ENCODE data around the gene SERTM2.
"Not testable (repeated sequence)": the region's sequence is repeated elsewhere in the genome, so short reads cannot be mapped to it uniquely, and the experiment has no call there.

SERTM2 gene

GRCh38 chrX:111549235-111549634 is 37.8 kb downstream of the SERTM2 start:
- H3K4me3 ChIP-seq (ENCODE audit: control insufficient read depth in 1 of 7, extremely low read depth in 1 of 7, insufficient read depth in 4 of 7, low read depth in 2 of 7, low read length in 6 of 7); H3K4me1 ChIP-seq (ENCODE audit: control extremely low read depth in 1 of 4, control insufficient read depth in 4 of 4, insufficient read depth in 4 of 4, low read length in 3 of 4); H3K27me3 ChIP-seq (replicated peaks in 2 of 5; ENCODE audit: control insufficient read depth in 4 of 5, insufficient read depth in 5 of 5, low read length in 4 of 5); POLR2A ChIA-PET; CTCF ChIA-PET; H3K9me3 ChIP-seq (ENCODE audit: control extremely low read depth in 1 of 5, control insufficient read depth in 4 of 5, insufficient read depth in 2 of 5, low read depth in 1 of 5, low read length in 4 of 5); H3K36me3 ChIP-seq (ENCODE audit: control insufficient read depth in 4 of 4, insufficient read depth in 4 of 4, low read length in 3 of 4); DNase-seq; H3K27ac ChIP-seq (ENCODE audit: insufficient read depth in 1 of 2, low read depth in 1 of 2, low read length in 2 of 2, poor library complexity in 1 of 2, severe bottlenecking in 2 of 2): not testable (repeated sequence)
- 50% methylated on average over 4 of the region's 6 CpGs for WGBS (ENCODE audit: insufficient coverage)

- no peak overlapping the region for H3K27ac ChIP-seq (ENCODE audit: insufficient read depth in 1 of 2, low read depth in 1 of 2, low read length in 2 of 2, poor library complexity in 1 of 2, severe bottlenecking in 2 of 2)
- POLR2A ChIA-PET, result interaction anchor here (0.5 kb wide), 1 partner anchor 15 kb away, joined by 4 read pairs; no protein-coding TSS in a partner anchor
These were observed 44.0 kb downstream of the SERTM2 start for GRCh38 chrX:111555406-111555958.

DNA sequence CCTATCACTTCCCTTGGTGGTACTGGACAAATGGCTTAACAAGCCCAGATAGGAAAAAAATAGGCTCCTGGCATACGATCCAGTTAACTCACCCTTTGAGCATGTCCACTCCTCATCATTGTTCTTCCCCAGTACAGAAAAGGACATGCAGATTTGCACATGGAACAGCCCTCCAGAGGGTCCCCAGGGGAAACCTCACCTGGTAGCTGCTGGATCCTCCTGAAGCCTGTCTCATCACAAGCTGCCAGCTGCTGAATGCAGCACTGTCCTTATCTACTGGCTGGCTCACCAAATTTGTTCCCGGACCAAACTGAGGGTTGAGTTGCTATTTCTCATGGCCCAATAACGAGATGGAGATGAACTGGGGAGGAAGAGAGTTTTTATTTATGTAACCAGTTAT is 49.4 kb downstream of the SERTM2 start:
- Histone ChIP-seq H3K4me1 (ENCODE audit: control extremely low read depth in 1 of 4, control insufficient read depth in 4 of 4, insufficient read depth in 4 of 4, low read length in 3 of 4) (no peaks in the 10 kb centered on the region), H3K27ac (ENCODE audit: insufficient read depth in 1 of 2, low read depth in 1 of 2, low read length in 2 of 2, poor library complexity in 1 of 2, severe bottlenecking in 2 of 2) (no peak overlapping the region), H3K27me3 (replicated peaks in 2 of 5; ENCODE audit: control insufficient read depth in 4 of 5, insufficient read depth in 5 of 5, low read length in 4 of 5) (no peaks in the 10 kb centered on the region), H3K4me3 (ENCODE audit: control insufficient read depth in 1 of 7, extremely low read depth in 1 of 7, insufficient read depth in 4 of 7, low read depth in 2 of 7, low read length in 6 of 7) (no peak overlapping the region), H3K36me3 (ENCODE audit: control insufficient read depth in 4 of 4, insufficient read depth in 4 of 4, low read length in 3 of 4) (no peaks in the 10 kb centered on the region), H3K9me3 (ENCODE audit: control extremely low read depth in 1 of 5, control insufficient read depth in 4 of 5, insufficient read depth in 2 of 5, low read depth in 1 of 5, low read length in 4 of 5) (no peaks in the 10 kb centered on the region)
- 85% methylated on average over 2 of the region's 3 CpGs for WGBS (ENCODE audit: insufficient coverage)
- DNase-seq, result no peak
- CTCF ChIA-PET, result no interaction called here
- POLR2A ChIA-PET, result no interaction called here

More at GRCh38 chrX:111555406-111555958, 44.0 kb downstream of the SERTM2 start:
- Histone ChIP-seq H3K4me3 (ENCODE audit: control insufficient read depth in 1 of 7, extremely low read depth in 1 of 7, insufficient read depth in 4 of 7, low read depth in 2 of 7, low read length in 6 of 7) (no peak overlapping the region), H3K27me3 (replicated peaks in 2 of 5; ENCODE audit: control insufficient read depth in 4 of 5, insufficient read depth in 5 of 5, low read length in 4 of 5) (no peaks in the 10 kb centered on the region), H3K36me3 (ENCODE audit: control insufficient read depth in 4 of 4, insufficient read depth in 4 of 4, low read length in 3 of 4) (no peaks in the 10 kb centered on the region), H3K9me3 (ENCODE audit: control extremely low read depth in 1 of 5, control insufficient read depth in 4 of 5, insufficient read depth in 2 of 5, low read depth in 1 of 5, low read length in 4 of 5) (no peaks in the 10 kb centered on the region), H3K4me1 (ENCODE audit: control extremely low read depth in 1 of 4, control insufficient read depth in 4 of 4, insufficient read depth in 4 of 4, low read length in 3 of 4) (no peaks in the 10 kb centered on the region)
- CTCF ChIA-PET, result no interaction called here
- no CpG with 5 or more reads among the region's 2 CpGs for WGBS (ENCODE audit: insufficient coverage)
- DNase-seq, result no peak

DNA sequence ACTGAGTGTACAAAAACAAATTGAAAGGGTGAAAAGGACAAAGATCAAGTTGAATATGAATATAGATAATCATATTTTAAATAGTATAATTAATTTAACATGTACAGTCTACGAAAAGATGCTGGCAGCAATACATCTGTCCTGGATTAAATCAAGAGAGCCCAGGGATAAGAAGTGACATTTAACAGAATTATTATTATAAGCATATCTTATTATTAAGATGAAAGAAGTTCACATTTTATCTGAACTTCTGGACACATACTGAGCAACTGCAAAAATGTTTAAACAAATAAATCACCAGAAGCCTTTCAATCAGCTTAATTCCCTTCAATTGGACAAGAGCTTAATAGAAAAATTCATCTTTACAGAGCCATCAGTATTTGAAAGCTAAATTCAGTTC is 50.4 kb downstream of the SERTM2 start:
- H3K27ac ChIP-seq (ENCODE audit: insufficient read depth in 1 of 2, low read depth in 1 of 2, low read length in 2 of 2, poor library complexity in 1 of 2, severe bottlenecking in 2 of 2), result no peak overlapping the region
- no peak overlapping the region for H3K4me3 ChIP-seq (ENCODE audit: control insufficient read depth in 1 of 7, extremely low read depth in 1 of 7, insufficient read depth in 4 of 7, low read depth in 2 of 7, low read length in 6 of 7)
- WGBS (ENCODE audit: insufficient coverage), result no CpG with 5 or more reads among the region's 1 CpG
- no peaks in the 10 kb centered on the region for H3K9me3 ChIP-seq (ENCODE audit: control extremely low read depth in 1 of 5, control insufficient read depth in 4 of 5, insufficient read depth in 2 of 5, low read depth in 1 of 5, low read length in 4 of 5)
- ChIA-PET CTCF (no interaction called here), POLR2A (no interaction called here)
- H3K36me3 ChIP-seq (ENCODE audit: control insufficient read depth in 4 of 4, insufficient read depth in 4 of 4, low read length in 3 of 4), result no peaks in the 10 kb centered on the region
- H3K4me1 ChIP-seq (ENCODE audit: control extremely low read depth in 1 of 4, control insufficient read depth in 4 of 4, insufficient read depth in 4 of 4, low read length in 3 of 4), result no peaks in the 10 kb centered on the region
- no peak for DNase-seq
- H3K27me3 ChIP-seq (replicated peaks in 2 of 5; ENCODE audit: control insufficient read depth in 4 of 5, insufficient read depth in 5 of 5, low read length in 4 of 5), result no peaks in the 10 kb centered on the region

- Histone ChIP-seq H3K9me3 (ENCODE audit: control extremely low read depth in 1 of 5, control insufficient read depth in 4 of 5, insufficient read depth in 2 of 5, low read depth in 1 of 5, low read length in 4 of 5) (no peaks in the 10 kb centered on the region), H3K36me3 (ENCODE audit: control insufficient read depth in 4 of 4, insufficient read depth in 4 of 4, low read length in 3 of 4) (no peaks in the 10 kb centered on the region), H3K4me1 (ENCODE audit: control extremely low read depth in 1 of 4, control insufficient read depth in 4 of 4, insufficient read depth in 4 of 4, low read length in 3 of 4) (peaks cover 0 to 2% (median 0%) of the 10 kb centered on the region in 4 experiments), H3K4me3 (ENCODE audit: control insufficient read depth in 1 of 7, extremely low read depth in 1 of 7, insufficient read depth in 4 of 7, low read depth in 2 of 7, low read length in 6 of 7) (no peak overlapping the region), H3K27me3 (replicated peaks in 2 of 5; ENCODE audit: control insufficient read depth in 4 of 5, insufficient read depth in 5 of 5, low read length in 4 of 5) (no peaks in the 10 kb centered on the region), H3K27ac (ENCODE audit: insufficient read depth in 1 of 2, low read depth in 1 of 2, low read length in 2 of 2, poor library complexity in 1 of 2, severe bottlenecking in 2 of 2) (no peak overlapping the region)
- ChIA-PET POLR2A (no interaction called here), CTCF (no interaction called here)
- peak in 2 of 3 donors; percentile 5 to 22 for DNase-seq
- WGBS (ENCODE audit: insufficient coverage), result 42% methylated on average over 5 of the region's 6 CpGs
These were observed 56.3 kb downstream of the SERTM2 start for GRCh38 chrX:111567542-111568255.

GRCh38 chrX:111568354-111568753 is 56.9 kb downstream of the SERTM2 start:
- ChIA-PET CTCF (no interaction called here), POLR2A (no interaction called here)
- Histone ChIP-seq H3K27ac (ENCODE audit: insufficient read depth in 1 of 2, low read depth in 1 of 2, low read length in 2 of 2, poor library complexity in 1 of 2, severe bottlenecking in 2 of 2) (no peak overlapping the region), H3K36me3 (ENCODE audit: control insufficient read depth in 4 of 4, insufficient read depth in 4 of 4, low read length in 3 of 4) (no peaks in the 10 kb centered on the region), H3K4me1 (ENCODE audit: control extremely low read depth in 1 of 4, control insufficient read depth in 4 of 4, insufficient read depth in 4 of 4, low read length in 3 of 4) (peaks cover 0 to 2% (median 0%) of the 10 kb centered on the region in 4 experiments), H3K4me3 (ENCODE audit: control insufficient read depth in 1 of 7, extremely low read depth in 1 of 7, insufficient read depth in 4 of 7, low read depth in 2 of 7, low read length in 6 of 7) (no peak overlapping the region), H3K9me3 (ENCODE audit: control extremely low read depth in 1 of 5, control insufficient read depth in 4 of 5, insufficient read depth in 2 of 5, low read depth in 1 of 5, low read length in 4 of 5) (no peaks in the 10 kb centered on the region), H3K27me3 (replicated peaks in 2 of 5; ENCODE audit: control insufficient read depth in 4 of 5, insufficient read depth in 5 of 5, low read length in 4 of 5) (no peaks in the 10 kb centered on the region)
- WGBS (ENCODE audit: insufficient coverage), result 68% methylated on average over 4 of the region's 4 CpGs
- peak; percentile 4 to 5 (median 4) for DNase-seq

- H3K4me3 ChIP-seq (ENCODE audit: control insufficient read depth in 1 of 7, extremely low read depth in 1 of 7, insufficient read depth in 4 of 7, low read depth in 2 of 7, low read length in 6 of 7), result no peak overlapping the region
- POLR2A ChIA-PET, result no interaction called here
- H3K4me1 ChIP-seq (ENCODE audit: control extremely low read depth in 1 of 4, control insufficient read depth in 4 of 4, insufficient read depth in 4 of 4, low read length in 3 of 4), result peaks cover 0 to 2% (median 0%) of the 10 kb centered on the region in 4 experiments
- DNase-seq, result no peak
- CTCF ChIA-PET, result no interaction called here
- H3K27me3 ChIP-seq (replicated peaks in 2 of 5; ENCODE audit: control insufficient read depth in 4 of 5, insufficient read depth in 5 of 5, low read length in 4 of 5), result no peaks in the 10 kb centered on the region
- no peak overlapping the region for H3K27ac ChIP-seq (ENCODE audit: insufficient read depth in 1 of 2, low read depth in 1 of 2, low read length in 2 of 2, poor library complexity in 1 of 2, severe bottlenecking in 2 of 2)
- H3K36me3 ChIP-seq (ENCODE audit: control insufficient read depth in 4 of 4, insufficient read depth in 4 of 4, low read length in 3 of 4), result no peaks in the 10 kb centered on the region
- no CpG with 5 or more reads among the region's 1 CpG for WGBS (ENCODE audit: insufficient coverage)
- no peaks in the 10 kb centered on the region for H3K9me3 ChIP-seq (ENCODE audit: control extremely low read depth in 1 of 5, control insufficient read depth in 4 of 5, insufficient read depth in 2 of 5, low read depth in 1 of 5, low read length in 4 of 5)
These were observed 57.4 kb downstream of the SERTM2 start for GRCh38 chrX:111568817-111569216.

Measured in common myeloid progenitor, CD34-positive (primary cell).